HEK293 (cell line): ENCODE data around the gene LMCD1.
A peak's percentile ranks its signal among the peaks of the same experiment; 100 is the strongest.
"Not testable (repeated sequence)": the region's sequence is repeated elsewhere in the genome, so short reads cannot be mapped to it uniquely, and the experiment has no call there.

Source experiments
- CTCF ChIA-PET: fragments of 350-600 bp; formaldehyde crosslinking; extraction: SDS; loops from one replicate; lab custom pipeline; 2021; ENCODE audit warnings: antibody characterized with exemption; lab: Yijun Ruan, JAX
- POLR2A ChIA-PET: fragments of 300-600 bp; formaldehyde crosslinking; extraction: SDS; loops from one replicate; lab custom pipeline; 2020; ENCODE audit warnings: antibody characterized with exemption, inconsistent platforms; lab: Yijun Ruan, JAX
- H3K27ac ChIP-seq: fragments of 200-500 bp; sonication (Bioruptor generic); 2 replicates; pipeline ENCODE4 v1.5.1; 2014; ENCODE audit warnings: low read depth, low read length, control low read depth, inconsistent platforms; ENCODE audit errors: extremely low read depth
- H3K36me3 ChIP-seq, 2 experiments: fragments of 200-500 bp in 1 of 2; sonication (Bioruptor generic) in 1 of 2; 1 replicate in 1 of 2; 2 replicates in 1 of 2; pipeline ENCODE4 v1.5.1; 2014 to 2017; ENCODE audit warnings: inconsistent platforms in 2 of 2, low read length in 2 of 2; ENCODE audit not compliant: control insufficient read depth in 2 of 2, insufficient read depth in 1 of 2
- H3K4me1 ChIP-seq: fragments of 200-500 bp; sonication (Bioruptor generic); 2 replicates; pipeline ENCODE4 v1.5.1; 2014; ENCODE audit warnings: mild to moderate bottlenecking, low read length, inconsistent platforms; ENCODE audit not compliant: control insufficient read depth, insufficient read depth
- H3K4me3 ChIP-seq: 2 replicates; pipeline ENCODE4 v1.5.1; 2011; ENCODE audit warnings: low read depth, mild to moderate bottlenecking, control low read depth, low read length, moderate library complexity
- H3K9me3 ChIP-seq: fragments of 200-500 bp; sonication (Bioruptor generic); 2 replicates; pipeline ENCODE4 v1.5.1; 2014; ENCODE audit warnings: low read depth, low read length, inconsistent platforms; ENCODE audit not compliant: control insufficient read depth, insufficient read depth
- ATF2 ChIP-seq: fragments of 450-650 bp; formaldehyde crosslinking; IDR thresholded peaks from 2 replicates; pipeline ENCODE4 v1.5.1; 2016; ENCODE audit warnings: missing biosample characterization, missing genetic modification characterization, low read depth
- EGR2 ChIP-seq: fragments of 450-650 bp; formaldehyde crosslinking; IDR thresholded peaks from 2 replicates; pipeline ENCODE4 v1.5.1; 2016; ENCODE audit warnings: low read depth, missing biosample characterization, missing genetic modification characterization
- HOXA7 ChIP-seq: sonication (generic); formaldehyde crosslinking; IDR thresholded peaks from 2 replicates; pipeline ENCODE4 v1.8.1; 2022; ENCODE audit warnings: missing genetic modification reagents, borderline replicate concordance
- INSM2 ChIP-seq: fragments of 450-650 bp; formaldehyde crosslinking; IDR thresholded peaks from 2 replicates; pipeline ENCODE4 v1.5.1; 2016; ENCODE audit warnings: missing biosample characterization, missing genetic modification characterization
- KLF16 ChIP-seq: fragments of 450-650 bp; formaldehyde crosslinking; IDR thresholded peaks from 2 replicates; pipeline ENCODE4 v1.5.1; 2017; ENCODE audit warnings: missing biosample characterization, missing genetic modification characterization
- MEIS1 ChIP-seq: sonication (generic); formaldehyde crosslinking; IDR thresholded peaks from 2 replicates; pipeline ENCODE4 v1.8.1; 2022; ENCODE audit warnings: missing genetic modification reagents, mild to moderate bottlenecking, borderline replicate concordance
- YY1 ChIP-seq: fragments of 450-650 bp; formaldehyde crosslinking; IDR thresholded peaks from 2 replicates; pipeline ENCODE4 v1.5.1; 2018; ENCODE audit warnings: missing biosample characterization, missing genetic modification characterization
- ZFHX2 ChIP-seq: fragments of 450-650 bp; formaldehyde crosslinking; conservative IDR thresholded peaks from 2 replicates; pipeline ENCODE4 v1.5.1; 2016; ENCODE audit warnings: missing biosample characterization, missing genetic modification characterization
- ZFP41 ChIP-seq: fragments of 450-650 bp; formaldehyde crosslinking; IDR thresholded peaks from 2 replicates; pipeline ENCODE4 v1.5.1; 2016; ENCODE audit warnings: missing biosample characterization, missing genetic modification characterization, borderline replicate concordance
- ZNF138 ChIP-seq: fragments of 450-650 bp; formaldehyde crosslinking; IDR thresholded peaks from 2 replicates; pipeline ENCODE4 v1.5.1; 2016; ENCODE audit warnings: missing biosample characterization, missing genetic modification characterization, borderline replicate concordance
- ZNF146 ChIP-seq: fragments of 450-650 bp; formaldehyde crosslinking; IDR thresholded peaks from 2 replicates; pipeline ENCODE4 v1.5.1; 2016; ENCODE audit warnings: missing biosample characterization, missing genetic modification characterization
- ZNF157 ChIP-seq: fragments of 450-650 bp; formaldehyde crosslinking; IDR thresholded peaks from 2 replicates; pipeline ENCODE4 v1.5.1; 2016; ENCODE audit warnings: missing biosample characterization, missing genetic modification characterization
- ZNF18 ChIP-seq: fragments of 450-650 bp; formaldehyde crosslinking; IDR thresholded peaks from 2 replicates; pipeline ENCODE4 v1.5.1; 2016; ENCODE audit warnings: missing biosample characterization, missing genetic modification characterization
- ZNF302 ChIP-seq: fragments of 450-650 bp; formaldehyde crosslinking; IDR thresholded peaks from 2 replicates; pipeline ENCODE4 v1.5.1; 2016; ENCODE audit warnings: missing biosample characterization, missing genetic modification characterization, low read depth
- ZNF324 ChIP-seq: fragments of 450-650 bp; formaldehyde crosslinking; IDR thresholded peaks from 2 replicates; pipeline ENCODE4 v1.5.1; 2016; ENCODE audit warnings: missing biosample characterization, missing genetic modification characterization
- ZNF488 ChIP-seq: fragments of 450-650 bp; formaldehyde crosslinking; IDR thresholded peaks from 2 replicates; pipeline ENCODE4 v1.5.1; 2016; ENCODE audit warnings: missing biosample characterization, missing genetic modification characterization
- ZNF518A ChIP-seq: fragments of 450-650 bp; formaldehyde crosslinking; conservative IDR thresholded peaks from 2 replicates; pipeline ENCODE4 v1.5.1; 2016; ENCODE audit warnings: low read depth, missing biosample characterization, missing genetic modification characterization
- ZNF654 ChIP-seq: fragments of 450-650 bp; formaldehyde crosslinking; IDR thresholded peaks from 2 replicates; pipeline ENCODE4 v1.5.1; 2016; ENCODE audit warnings: low read depth, missing biosample characterization, missing genetic modification characterization
- ZNF664 ChIP-seq: fragments of 450-650 bp; formaldehyde crosslinking; IDR thresholded peaks from 2 replicates; pipeline ENCODE4 v1.5.1; 2016; ENCODE audit warnings: missing biosample characterization, missing genetic modification characterization

Gene LMCD1

GRCh38 chr3:8579096-8579495 lies 77.5 kb downstream of the LMCD1 start (continued):
- TF ChIP-seq ZNF18 (tag by site-specific recombination), result no peak
- TF ChIP-seq, all 188 proteins: peak for 0

GRCh38 chr3:8579943-8580342 lies 78.3 kb downstream of the LMCD1 start:
- POLR2A ChIA-PET, result no interaction called here
- H3K4me1 ChIP-seq, result no peaks in the 10 kb centered on the region
- no peak for TF ChIP-seq ZNF664 (tag by site-specific recombination)
- TF ChIP-seq ZFP41 (tag by site-specific recombination), result no peak
- no peak for TF ChIP-seq INSM2 (tag by site-specific recombination)
- TF ChIP-seq, all 188 proteins: peak for 0
- Histone ChIP-seq H3K36me3 (no peaks in the 10 kb centered on the region), H3K27ac (no peak overlapping the region), H3K9me3 (no peaks in the 10 kb centered on the region), H3K4me3 (no peak overlapping the region)
- CTCF ChIA-PET, result interaction anchor here (0.6 kb wide), 1 partner anchor 24 kb away, joined by 3 read pairs; no protein-coding TSS in a partner anchor

- CTCF ChIA-PET, result interaction anchor here (0.6 kb wide), 1 partner anchor 99 kb away, joined by 3 read pairs; no protein-coding TSS in a partner anchor
- POLR2A ChIA-PET, result not testable (repeated sequence)
- peak; percentile 71 for TF ChIP-seq EGR2 (tag by site-specific recombination)
- peak; percentile 69 for TF ChIP-seq ZFHX2 (tag by site-specific recombination)
Measured at GRCh38 chr3:8580434-8580833, 78.8 kb downstream of the LMCD1 start.

GRCh38 chr3:8581373-8581772 lies 79.8 kb downstream of the LMCD1 start:
- no peak overlapping the region for H3K27ac ChIP-seq
- no peaks in the 10 kb centered on the region for H3K36me3 ChIP-seq
- CTCF ChIA-PET, result interaction anchor here (0.7 kb wide), 1 partner anchor 188 kb away, joined by 3 read pairs; the partner anchor contains the start of gene OXTR
- POLR2A ChIA-PET, result no interaction called here
- H3K9me3 ChIP-seq, result no peaks in the 10 kb centered on the region
- no peak overlapping the region for H3K4me3 ChIP-seq
- H3K4me1 ChIP-seq, result no peaks in the 10 kb centered on the region
- TF ChIP-seq ZNF488 (tag by site-specific recombination) (no peak), MEIS1 (CRISPR knock-in tag) (no peak), ZNF324 (no peak), ZNF146 (tag by site-specific recombination) (no peak), ZNF138 (tag by site-specific recombination) (no peak), KLF16 (tag by site-specific recombination) (no peak), ZNF654 (no peak), ZNF157 (no peak), ZNF518A (no peak), ZNF302 (tag by site-specific recombination) (no peak), YY1 (tag by site-specific recombination) (no peak), ZNF664 (tag by site-specific recombination) (no peak), ATF2 (no peak), HOXA7 (CRISPR knock-in tag) (no peak)

More at GRCh38 chr3:8580434-8580833, 78.8 kb downstream of the LMCD1 start:
- H3K36me3 ChIP-seq, H3K4me3 ChIP-seq, H3K27ac ChIP-seq, H3K4me1 ChIP-seq, H3K9me3 ChIP-seq: not testable (repeated sequence)
